Caco-2 (cell line): Measurements from ENCODE around the gene CMC4. TPM values are rescaled to one million over a fixed set of nuclear protein-coding genes. Genes with fewer than 3 reads are reported as not detected.

Experiments
- BruUV-seq: library from RNA; stranded (reverse); fragments of 400-500 nt; replicated peaks from 2 replicates; lab custom pipeline; 2021; lab: Mats Ljungman, UMichigan
- CTCF ChIA-PET: fragments of 300-600 bp; sonication (Branson Sonifier 250); formaldehyde crosslinking; loops from one replicate; lab custom pipeline; 2022; ENCODE audit warnings: antibody characterized with exemption; lab: Charles Lee
- POLR2A ChIA-PET: fragments of 300-600 bp; sonication (Branson Sonifier 250); formaldehyde crosslinking; loops from one replicate; lab custom pipeline; 2022; ENCODE audit warnings: antibody characterized with exemption; lab: Charles Lee
- DNase-seq, 2 experiments: peaks; one replicate each; pipeline versions ENCODE4 v3.0.0 to v3.0.0-alpha.2; 2020 to 2022
- H3K27me3 ChIP-seq: replicated peaks from 2 replicates; pipeline ENCODE4 v1.6.0; 2011; ENCODE audit warnings: low read length; ENCODE audit not compliant: control insufficient read depth, insufficient read depth
- H3K36me3 ChIP-seq: 2 replicates; pipeline ENCODE4 v1.5.1; 2011; ENCODE audit warnings: low read length; ENCODE audit not compliant: control insufficient read depth, insufficient read depth
- H3K4me1 ChIP-seq: fragments of 250-450 bp; sonication (Bioruptor Pico); 2 replicates; pipeline ENCODE4 v1.5.1; 2020; ENCODE audit warnings: mild to moderate bottlenecking
- H3K4me3 ChIP-seq: 2 replicates; pipeline ENCODE4 v1.5.1; 2011; ENCODE audit warnings: low read depth, mild to moderate bottlenecking, control low read depth, low read length
- H3K9me3 ChIP-seq: fragments of 250-450 bp; sonication (Bioruptor Pico); 2 replicates; pipeline ENCODE4 v1.5.1; 2020; ENCODE audit warnings: mild to moderate bottlenecking, moderate library complexity
- H3K27ac Mint-ChIP-seq: one replicate; pipeline ENCODE4 v1.8.0; 2022; ENCODE audit warnings: mixed read lengths; ENCODE audit not compliant: unreplicated experiment
- H3K27me3 Mint-ChIP-seq: one replicate; pipeline ENCODE4 v1.8.0; 2022; ENCODE audit warnings: mixed read lengths; ENCODE audit not compliant: insufficient read depth, unreplicated experiment
- H3K36me3 Mint-ChIP-seq: one replicate; pipeline ENCODE4 v1.8.0; 2022; ENCODE audit warnings: mild to moderate bottlenecking, mixed read lengths; ENCODE audit not compliant: insufficient read depth, unreplicated experiment
- H3K4me1 Mint-ChIP-seq: one replicate; pipeline ENCODE4 v1.8.0; 2022; ENCODE audit warnings: low read depth, mixed read lengths; ENCODE audit not compliant: unreplicated experiment
- H3K4me3 Mint-ChIP-seq: one replicate; pipeline ENCODE4 v1.8.0; 2022; ENCODE audit warnings: mild to moderate bottlenecking, moderate library complexity, mixed read lengths; ENCODE audit not compliant: unreplicated experiment
- H3K9me3 Mint-ChIP-seq: one replicate; pipeline ENCODE4 v1.8.0; 2022; ENCODE audit warnings: mixed read lengths; ENCODE audit not compliant: unreplicated experiment
- CTCF ChIP-seq, 2 experiments: fragments of 200-600 bp in 1 of 2; IDR thresholded peaks; 1 replicate in 1 of 2; 2 replicates in 1 of 2; pipeline versions ENCODE4 v1.5.1 to v1.8.0; 2011 to 2022; ENCODE audit warnings: antibody characterized with exemption in 1 of 2, control low read depth in 1 of 2, inconsistent platforms in 1 of 2, low read depth in 1 of 2, low read length in 1 of 2, mild to moderate bottlenecking in 1 of 2, moderate library complexity in 1 of 2; ENCODE audit not compliant: insufficient read depth in 1 of 2, severe bottlenecking in 1 of 2, unreplicated experiment in 1 of 2
- intact Hi-C: fragments of 100-400 bp; cut with micrococcal nuclease; formaldehyde crosslinking; loops from one replicate; pipeline ENCODE4 v1.10.0; 2022; ENCODE audit not compliant: unreplicated experiment
- total RNA-seq: library from RNA; stranded (reverse); gene quantifications from 2 replicates; pipeline ENCODE4 v1.2.3, GENCODE V29; 2022

CMC4 gene
- total RNA-seq, 1 experiment from 2014 or later, result 1.7 TPM

GRCh38 chrX:155031657-155032056, 39.3 kb downstream of the CMC4 start:
- no peak for TF ChIP-seq CTCF (IDR thresholded peaks at IDR 0.05; ENCODE audit: insufficient read depth in 1 of 2, low read depth in 1 of 2, low read length in 1 of 2, severe bottlenecking in 1 of 2, unreplicated experiment in 1 of 2)
- peaks cover 6% of the 10 kb centered on the region for H3K4me1 Mint-ChIP-seq

GRCh38 chrX:155028877-155029291, 42.1 kb downstream of the CMC4 start:
- CTCF ChIA-PET, result no interaction called here
- Mint-ChIP-seq H3K36me3 (peaks cover 5% of the 10 kb centered on the region), H3K27me3 (no peaks in the 10 kb centered on the region), H3K9me3 (no peaks in the 10 kb centered on the region), H3K4me1 (peaks cover 13% of the 10 kb centered on the region), H3K4me3 (peak overlapping the region; percentile 22), H3K27ac (no peak overlapping the region)
- no peaks in the 10 kb centered on the region for H3K9me3 ChIP-seq
- no peaks in the 10 kb centered on the region for H3K27me3 ChIP-seq
- no peaks in the 10 kb centered on the region for H3K36me3 ChIP-seq
- BruUV-seq, result no TSS peak
- POLR2A ChIA-PET, result no interaction called here
- intact Hi-C loops, result no loop called here
- no peak for TF ChIP-seq CTCF (IDR thresholded peaks at IDR 0.05; ENCODE audit: insufficient read depth in 1 of 2, low read depth in 1 of 2, low read length in 1 of 2, severe bottlenecking in 1 of 2, unreplicated experiment in 1 of 2)
- H3K4me3 ChIP-seq, result no peak overlapping the region
- no peaks in the 10 kb centered on the region for H3K4me1 ChIP-seq
- DNase-seq, result no peak

More at GRCh38 chrX:155031657-155032056, 39.3 kb downstream of the CMC4 start:
- DNase-seq, result no peak
- no peaks in the 10 kb centered on the region for H3K27me3 Mint-ChIP-seq
- no peak overlapping the region for H3K27ac Mint-ChIP-seq
- CTCF ChIA-PET, result no interaction called here
- Histone ChIP-seq H3K4me3 (no peak overlapping the region), H3K36me3 (no peaks in the 10 kb centered on the region), H3K27me3 (no peaks in the 10 kb centered on the region), H3K4me1 (no peaks in the 10 kb centered on the region), H3K9me3 (no peaks in the 10 kb centered on the region)
- BruUV-seq, result no TSS peak
- no peaks in the 10 kb centered on the region for H3K9me3 Mint-ChIP-seq
- H3K36me3 Mint-ChIP-seq, result peaks cover 5% of the 10 kb centered on the region
- no peak overlapping the region for H3K4me3 Mint-ChIP-seq
- POLR2A ChIA-PET, result no interaction called here
- intact Hi-C loops, result no loop called here

GRCh38 chrX:155028129-155028528, 42.8 kb downstream of the CMC4 start:
- Histone ChIP-seq H3K27me3 (no peaks in the 10 kb centered on the region), H3K9me3 (no peaks in the 10 kb centered on the region), H3K36me3 (no peaks in the 10 kb centered on the region), H3K4me3 (peak overlapping the region; percentile 64), H3K4me1 (no peaks in the 10 kb centered on the region)
- Mint-ChIP-seq H3K27me3 (no peaks in the 10 kb centered on the region), H3K36me3 (peaks cover 5% of the 10 kb centered on the region), H3K27ac (peak overlapping the region; percentile 76), H3K4me3 (peak overlapping the region; percentile 74), H3K9me3 (no peaks in the 10 kb centered on the region), H3K4me1 (peaks cover 13% of the 10 kb centered on the region)
- no peak for TF ChIP-seq CTCF (IDR thresholded peaks at IDR 0.05; ENCODE audit: insufficient read depth in 1 of 2, low read depth in 1 of 2, low read length in 1 of 2, severe bottlenecking in 1 of 2, unreplicated experiment in 1 of 2)
- intact Hi-C loops, result no loop called here
- no peak for DNase-seq
- POLR2A ChIA-PET, result no interaction called here
- no TSS peak for BruUV-seq
- CTCF ChIA-PET, result no interaction called here
